ENCODE results near the gene NFIA.

The NFIA gene

DNA sequence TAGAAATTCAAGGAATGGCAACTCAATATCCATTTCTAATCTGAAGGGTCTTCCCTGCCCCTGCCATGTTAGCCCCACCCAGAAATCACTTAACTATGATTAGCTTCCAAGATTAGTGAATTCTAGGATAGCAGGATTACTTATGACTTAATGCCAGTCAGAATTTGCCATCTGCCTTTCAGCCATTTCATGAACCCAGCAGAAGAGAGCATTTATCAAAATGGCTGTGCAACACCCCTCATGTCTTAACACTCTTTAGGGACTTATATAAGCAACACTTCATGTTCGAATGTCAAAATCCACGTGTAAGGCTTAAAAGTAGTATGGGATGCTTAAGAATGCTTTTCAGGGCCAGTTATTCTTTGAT is 288.5 kb downstream of the NFIA start:
- no peak for DNase-seq (ENCODE audit: low spot score)

DNA sequence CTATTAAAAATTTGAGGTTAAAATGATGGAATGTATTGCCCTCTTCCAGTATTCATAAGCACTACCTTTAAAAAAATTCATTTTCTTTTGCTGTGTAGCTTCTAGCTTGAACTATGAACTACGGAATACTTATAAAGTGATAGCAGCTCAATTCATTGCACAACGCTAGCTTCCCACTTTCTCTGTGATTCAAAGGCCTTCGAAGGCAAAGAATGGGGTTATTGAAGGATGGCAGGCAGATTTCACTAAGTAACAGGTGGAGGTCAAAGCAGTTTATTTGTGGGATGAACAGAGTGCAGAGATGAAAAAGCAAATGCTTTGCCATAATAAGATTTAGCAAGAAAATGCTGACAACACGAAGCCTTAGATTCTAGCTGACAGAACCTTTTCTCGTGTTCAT is 290.6 kb downstream of the NFIA start:
- DNase-seq (ENCODE audit: low spot score), result no peak

DNA sequence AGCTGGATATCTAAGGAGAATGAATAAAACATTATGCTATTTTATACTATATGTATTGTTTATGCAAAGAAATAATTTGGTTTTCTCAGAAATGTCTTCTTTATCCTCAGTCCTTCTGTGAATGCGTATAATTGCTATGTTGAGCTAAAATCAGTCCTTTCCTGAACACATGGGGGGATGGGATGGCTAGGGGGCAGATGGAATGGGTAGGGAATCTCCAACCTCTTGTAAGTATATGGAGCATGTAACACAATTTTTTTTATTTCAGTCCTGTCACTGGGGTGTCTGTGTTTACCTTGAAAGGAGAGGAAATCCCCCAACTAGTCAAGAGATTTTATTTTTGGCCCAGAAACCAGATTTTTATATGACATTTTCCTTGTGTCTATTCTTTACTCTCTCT is 291.8 kb downstream of the NFIA start:
- DNase-seq (ENCODE audit: low spot score), result no peak

DNA sequence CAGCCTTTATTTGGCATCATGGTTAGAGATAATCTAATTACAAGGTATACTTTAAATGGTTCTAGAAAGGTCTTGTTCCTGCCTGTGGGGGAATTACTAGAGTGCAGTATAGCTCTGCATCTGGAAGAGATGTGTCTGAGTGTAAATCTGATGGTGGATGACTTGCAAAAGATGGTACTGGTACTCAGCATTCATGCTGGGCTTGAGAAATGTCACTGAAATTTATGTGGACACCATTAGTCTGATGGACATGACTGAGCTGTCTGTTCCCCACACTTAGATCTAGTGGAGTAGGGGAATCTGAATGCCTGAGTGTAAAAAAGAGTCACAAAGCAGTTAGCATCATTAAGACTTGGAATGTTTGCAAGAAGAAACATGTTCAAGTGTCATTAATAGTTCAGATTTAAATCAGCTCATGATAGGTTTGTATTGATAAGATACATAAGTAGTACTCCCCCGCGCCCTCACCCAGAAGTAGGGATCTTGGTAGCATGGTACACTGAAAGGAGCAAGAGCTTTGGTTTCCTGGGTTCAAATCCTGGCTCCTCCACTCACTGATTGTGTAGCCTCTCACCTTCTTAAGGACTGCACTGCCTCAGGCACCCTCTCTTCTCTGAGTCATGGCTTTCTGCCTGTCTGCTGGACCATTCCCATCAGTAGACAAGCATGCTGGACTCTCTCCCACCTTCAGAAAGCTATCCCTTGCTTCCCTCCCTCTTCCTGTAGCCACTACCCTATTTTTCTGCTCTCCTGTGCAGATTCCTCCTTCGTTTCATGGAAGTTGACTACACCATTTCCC is 292.9 kb downstream of the NFIA start:
- no peak for DNase-seq (ENCODE audit: low spot score)

DNA sequence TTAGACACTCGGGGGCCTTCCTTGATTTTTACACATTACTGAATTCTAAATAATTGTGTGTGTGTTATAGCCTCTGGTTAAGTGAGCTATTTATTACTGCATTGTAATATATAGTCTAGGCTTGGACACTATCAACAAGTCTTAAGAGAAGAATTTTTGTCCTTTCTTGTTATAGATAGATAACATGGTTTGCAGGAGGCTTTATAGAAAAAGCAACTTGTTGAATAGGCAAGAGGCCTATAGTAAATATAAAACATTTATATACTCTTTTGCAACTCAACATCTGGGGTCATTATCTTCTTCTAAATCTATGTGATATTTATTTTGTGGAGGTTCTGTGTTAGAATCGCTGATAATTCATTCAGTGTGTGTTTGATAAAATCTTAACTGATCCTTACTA is 293.8 kb downstream of the NFIA start:
- DNase-seq (ENCODE audit: low spot score), result no peak

DNA sequence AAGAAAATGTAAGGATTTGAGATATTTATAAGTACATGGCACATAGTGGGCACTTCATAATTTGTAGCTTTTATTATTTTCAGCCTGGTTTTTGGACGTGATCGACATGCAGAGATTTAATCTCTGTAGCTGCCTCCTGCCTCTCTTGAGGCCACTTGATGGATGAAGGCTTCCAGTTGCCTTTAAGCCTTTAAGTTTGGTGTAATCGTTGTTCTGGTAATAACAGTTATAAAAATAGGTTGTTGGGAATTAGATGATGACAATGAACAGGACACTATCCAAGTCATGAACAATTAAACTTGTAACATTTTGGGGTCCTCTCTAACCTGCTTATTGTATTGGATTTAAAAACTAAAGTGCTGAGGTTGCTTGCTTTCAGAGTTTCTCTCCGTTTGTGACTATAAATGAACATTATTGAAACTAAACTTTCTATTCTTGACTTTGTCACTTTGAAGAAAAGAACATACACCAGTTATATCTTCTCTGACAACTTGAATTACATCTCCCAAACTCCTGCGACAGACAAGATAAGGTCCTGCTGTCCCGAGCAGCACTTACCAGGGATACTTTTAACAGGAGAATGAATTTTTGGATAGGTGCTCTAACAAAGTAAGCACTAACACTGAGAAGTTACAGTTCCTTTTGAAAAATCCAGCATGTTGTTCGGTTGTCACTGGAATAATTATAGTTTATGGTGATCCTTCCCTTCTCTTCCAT is 295.0 kb downstream of the NFIA start:
- no peak for DNase-seq (ENCODE audit: low spot score)

DNA sequence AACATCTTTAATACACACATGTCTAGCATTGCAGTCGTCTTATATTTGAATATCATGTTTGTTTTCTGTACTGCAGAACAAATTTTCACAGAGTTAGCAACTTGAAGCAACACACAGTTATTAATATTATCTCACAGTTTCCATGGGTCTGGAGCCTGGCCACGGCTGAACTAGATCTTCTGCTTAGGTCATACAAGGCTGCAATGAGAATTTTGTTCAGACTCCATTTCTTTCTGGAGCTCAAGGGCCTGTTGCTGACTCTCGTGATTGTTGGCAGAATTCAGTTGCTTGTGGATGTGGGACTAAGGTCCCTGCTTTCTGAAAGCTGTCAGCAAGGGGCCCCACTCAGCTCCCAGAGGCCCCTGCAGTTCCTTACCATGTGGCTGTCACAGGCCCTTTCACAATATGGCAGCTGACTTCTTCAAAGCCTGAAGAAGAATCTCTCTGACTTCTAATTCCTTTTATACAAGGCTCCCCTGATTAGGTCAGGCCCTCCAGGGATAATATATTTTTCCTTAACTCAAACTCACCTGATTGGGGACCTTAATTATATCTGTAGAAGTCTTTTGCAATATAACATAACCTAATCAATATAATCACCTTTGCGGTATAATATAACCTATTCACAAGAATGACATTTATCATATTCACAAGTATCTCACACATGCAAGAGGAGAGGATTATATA is 296.3 kb downstream of the NFIA start:
- no peak for DNase-seq (ENCODE audit: low spot score)

DNA sequence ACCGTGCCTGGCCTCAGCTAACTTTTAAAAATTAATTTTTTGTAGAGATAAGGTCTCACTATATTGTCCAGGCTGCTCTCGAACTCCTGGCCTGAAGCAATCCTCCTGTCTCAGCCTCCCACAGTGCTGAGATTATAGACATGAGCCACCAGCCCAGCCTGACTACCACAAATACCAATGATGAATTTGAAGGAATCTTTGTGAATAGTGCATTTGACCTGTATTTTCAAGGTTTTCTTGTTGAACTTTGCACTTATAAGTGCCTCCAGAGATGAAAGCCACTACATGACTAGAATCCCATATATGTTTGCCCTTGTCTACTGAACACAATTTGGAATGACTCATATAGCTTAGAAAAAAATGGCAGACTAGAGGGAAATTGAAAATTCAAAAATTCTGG is 297.3 kb downstream of the NFIA start:
- no peak for DNase-seq (ENCODE audit: low spot score)

DNA sequence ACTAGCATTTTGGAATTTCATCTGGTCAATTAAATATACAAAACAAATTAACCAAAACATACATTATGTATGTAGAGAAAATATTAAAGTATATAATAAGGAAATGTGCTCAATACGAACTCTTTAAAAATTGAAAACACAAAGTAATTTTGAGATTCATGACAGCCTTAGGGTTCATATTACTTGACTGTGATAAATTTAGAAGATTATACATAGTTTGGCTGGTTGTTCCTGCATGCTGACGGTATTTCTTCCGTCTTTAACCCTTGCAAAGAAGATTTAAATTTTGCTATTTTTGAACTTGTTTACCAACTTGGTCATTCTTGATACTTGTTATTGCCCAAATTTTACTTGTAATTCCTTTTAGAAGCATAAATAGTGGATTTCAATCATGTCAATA is 298.2 kb downstream of the NFIA start:
- no peak for DNase-seq (ENCODE audit: low spot score)

DNA sequence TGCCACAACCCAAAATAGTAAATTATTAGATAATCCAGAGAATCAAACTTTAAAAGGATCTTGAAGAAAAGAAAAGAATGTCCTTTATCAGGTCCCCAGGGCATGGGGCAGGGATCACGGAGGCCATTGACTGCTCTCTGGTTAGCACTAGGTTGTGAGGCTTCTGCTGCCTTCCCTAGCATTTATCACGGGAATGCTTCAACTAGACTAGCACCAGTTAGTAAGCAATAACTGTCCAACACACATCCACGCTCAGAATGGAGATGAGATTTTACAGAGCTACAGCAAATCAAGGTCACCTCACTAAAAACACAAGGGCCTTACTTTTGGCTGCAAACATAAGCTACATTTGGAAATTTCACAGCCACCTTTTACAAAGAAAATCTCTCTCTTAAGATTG is 304.0 kb downstream of the NFIA start:
- DNase-seq (ENCODE audit: low spot score), result no peak

DNA sequence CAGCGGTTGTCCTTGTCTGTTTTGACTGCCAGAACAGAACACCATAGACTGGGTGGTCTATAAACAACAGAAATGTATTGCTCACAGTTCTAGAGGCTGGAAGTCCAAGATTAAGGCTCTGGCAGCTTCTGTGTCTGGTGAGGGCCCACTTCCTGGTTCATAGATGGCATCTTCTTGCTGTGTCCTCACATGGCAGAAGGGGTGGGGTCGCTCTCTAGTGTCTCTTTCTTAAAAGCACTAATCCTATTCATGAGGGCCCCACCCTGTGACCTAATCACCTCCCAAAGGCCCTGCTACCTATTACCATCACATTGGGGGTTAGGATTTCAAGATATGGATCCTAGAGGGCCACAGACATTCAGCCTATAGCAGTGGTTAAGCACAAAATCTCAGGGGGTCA is 304.4 kb downstream of the NFIA start:
- no peak for DNase-seq (ENCODE audit: low spot score)

DNA sequence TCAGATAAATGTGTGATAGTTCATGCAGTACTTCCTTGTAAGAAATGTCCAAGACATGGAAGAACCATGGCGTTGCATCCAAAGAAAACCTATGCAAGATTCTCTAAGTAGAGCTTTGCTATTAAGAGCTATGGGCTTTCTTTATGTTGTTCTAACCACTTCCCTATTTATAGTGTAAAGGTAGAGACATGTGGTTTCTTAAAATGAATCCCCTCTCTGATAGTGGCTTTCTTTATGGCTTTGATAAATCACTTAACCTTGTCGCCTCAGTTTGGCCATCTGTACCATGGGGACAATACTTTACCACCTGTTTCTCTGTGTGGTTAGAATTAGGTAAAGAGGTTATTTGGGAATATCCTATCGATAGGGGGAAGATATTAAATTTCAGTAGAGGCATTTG is 305.5 kb downstream of the NFIA start:
- no peak for DNase-seq (ENCODE audit: low spot score)

DNA sequence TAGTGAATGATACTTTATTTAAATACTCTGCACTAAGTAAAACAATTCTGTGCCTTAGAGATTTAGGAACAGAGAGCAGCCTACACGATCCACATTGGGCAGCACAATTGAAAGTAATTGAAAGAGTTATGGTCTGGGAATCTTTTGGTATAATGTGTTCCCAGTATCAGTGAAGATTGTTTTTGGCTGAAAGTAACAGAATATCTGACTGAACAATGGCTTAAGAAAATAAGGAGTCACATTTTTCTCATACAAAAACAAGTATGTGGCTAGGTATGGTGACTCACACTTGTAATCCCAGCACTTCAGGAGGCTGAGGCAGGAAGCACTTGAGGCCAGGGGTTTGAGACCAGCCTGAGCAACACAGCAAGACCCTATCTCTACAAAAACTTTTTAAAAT is 306.2 kb downstream of the NFIA start:
- DNase-seq (ENCODE audit: low spot score), result no peak

DNA sequence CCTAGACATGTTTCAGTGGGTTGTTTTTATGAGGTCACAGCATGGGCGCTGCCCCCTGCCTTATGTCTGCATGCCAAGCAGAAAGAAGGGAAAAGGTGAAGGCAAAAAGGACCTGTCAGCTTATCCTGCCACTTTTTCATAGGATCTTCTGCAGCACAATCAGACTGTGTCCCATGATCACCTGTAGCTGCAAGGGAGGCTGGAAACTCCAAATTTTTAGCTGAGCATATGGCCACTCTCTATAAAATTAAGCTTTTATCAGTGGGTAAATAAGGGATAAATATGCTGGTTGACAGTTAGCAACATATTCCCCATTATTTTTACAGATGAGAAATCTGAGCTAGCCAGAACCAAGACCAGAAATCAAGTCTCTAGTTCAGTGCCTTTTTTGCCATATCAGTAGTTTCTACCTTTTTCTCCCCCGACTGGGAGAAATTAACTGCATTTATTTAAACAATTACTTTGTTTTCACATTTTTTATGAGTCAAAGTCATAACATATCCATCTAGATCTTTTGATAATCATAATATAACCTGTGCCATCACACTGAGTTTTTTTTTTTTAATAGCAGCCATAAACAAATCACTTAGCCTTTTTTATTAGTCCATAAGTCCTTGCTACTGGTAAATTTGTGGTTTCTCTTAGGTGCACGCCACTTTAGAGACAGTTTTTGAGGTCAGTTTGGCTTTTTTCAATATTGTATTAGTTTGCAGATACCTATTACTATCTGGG is 307.0 kb downstream of the NFIA start:
- no peak for DNase-seq (ENCODE audit: low spot score)

DNA sequence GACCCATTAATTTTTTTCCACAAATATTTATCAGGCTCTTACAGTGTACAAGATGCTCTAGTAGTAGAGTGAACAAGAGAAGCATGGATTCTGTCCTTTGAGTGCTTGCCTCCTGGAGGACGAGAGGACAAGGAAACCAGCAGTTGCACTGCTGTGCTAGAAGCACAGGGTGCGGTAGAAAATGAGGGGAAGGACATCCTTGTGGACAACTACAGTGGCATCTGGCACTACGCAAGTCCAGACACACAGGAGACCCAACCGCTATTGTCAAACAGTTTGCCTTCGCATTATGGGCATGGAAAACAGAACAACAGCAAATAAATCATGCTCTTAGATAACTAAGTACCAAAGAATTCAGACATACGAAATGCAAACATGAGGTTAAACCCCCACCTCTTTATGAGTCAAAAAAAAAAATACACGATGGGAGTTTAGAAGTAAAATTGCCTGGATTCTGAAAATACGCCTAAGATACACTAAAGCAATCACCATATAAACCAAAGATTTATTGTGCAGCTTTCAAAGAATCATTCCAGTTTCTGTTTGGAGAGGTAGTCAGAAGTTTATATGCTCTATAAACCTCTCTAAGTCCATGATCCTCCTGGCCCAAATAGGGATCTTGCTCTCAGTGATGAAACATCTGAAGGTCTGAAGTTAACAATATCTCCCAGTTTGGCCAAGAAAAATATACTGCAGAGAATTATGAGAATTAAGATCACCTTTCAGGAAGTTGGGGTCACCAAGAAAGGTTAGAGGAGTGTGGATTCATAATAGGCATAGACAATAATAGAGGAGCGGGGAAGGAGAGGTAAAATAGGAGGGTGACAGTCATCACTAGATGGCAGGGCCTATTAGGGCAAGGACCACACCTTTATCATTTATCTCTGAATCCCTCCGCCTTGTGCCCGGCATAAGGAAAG is 307.8 kb downstream of the NFIA start:
- no peak for DNase-seq (ENCODE audit: low spot score)

DNA sequence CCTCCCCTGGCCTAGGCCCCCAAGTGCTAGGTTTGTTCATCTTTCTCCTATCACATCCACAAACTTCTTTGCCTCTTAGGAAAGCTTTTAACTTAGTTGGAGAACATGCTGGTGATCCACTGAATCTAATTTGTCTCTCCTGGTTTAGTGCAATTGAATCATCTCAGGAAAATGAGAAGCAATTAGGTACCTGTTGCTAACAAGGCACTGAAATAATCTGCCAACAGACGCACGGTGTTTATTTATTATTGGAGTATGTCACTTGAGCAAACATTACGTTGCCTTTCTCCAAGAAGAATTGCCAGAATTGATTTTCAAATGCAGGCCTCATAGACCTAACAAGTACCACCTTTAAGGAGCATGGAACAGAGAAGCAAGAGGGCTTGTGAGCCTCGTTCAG is 309.4 kb downstream of the NFIA start:
- no peak for DNase-seq (ENCODE audit: low spot score)

DNA sequence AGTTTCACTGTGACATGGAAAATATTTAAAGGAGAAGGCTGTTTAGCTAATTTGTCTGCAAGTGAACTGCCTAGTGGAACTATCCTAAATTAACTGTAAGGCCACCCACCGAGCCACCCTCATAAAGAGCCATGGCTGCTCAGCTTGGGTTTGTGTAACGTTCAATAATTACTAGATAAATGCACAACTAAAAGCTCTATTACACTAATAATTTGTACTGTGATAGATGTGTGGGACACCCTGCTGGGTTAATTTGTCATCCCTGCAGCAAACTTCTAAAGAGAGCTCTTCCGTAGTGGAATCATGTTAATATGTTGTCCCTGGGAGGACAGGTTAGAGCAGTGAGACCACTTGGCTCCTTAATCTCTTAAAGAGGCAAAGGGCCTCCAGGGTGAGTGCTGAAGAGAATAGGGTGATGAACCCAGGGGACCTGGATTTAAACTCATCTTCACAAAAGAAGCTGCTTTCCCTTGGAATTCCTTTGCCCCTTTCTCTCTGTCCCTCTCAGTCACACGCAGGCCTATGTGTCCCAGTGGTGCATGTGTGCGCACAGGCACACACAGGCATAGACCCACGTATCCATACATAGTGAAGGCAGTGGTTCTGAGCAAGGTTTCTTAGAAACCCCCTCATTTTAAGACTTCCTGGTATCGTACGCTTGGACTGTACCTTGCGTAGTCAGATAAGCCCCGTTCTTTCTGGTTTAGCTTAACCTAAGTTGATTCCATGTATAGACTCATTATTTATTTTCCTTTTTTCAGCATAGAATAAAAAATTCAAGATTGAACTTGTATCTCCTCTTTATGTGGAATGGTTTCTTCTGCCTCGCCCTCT is 310.3 kb downstream of the NFIA start:
- no peak for DNase-seq (ENCODE audit: low spot score)

DNA sequence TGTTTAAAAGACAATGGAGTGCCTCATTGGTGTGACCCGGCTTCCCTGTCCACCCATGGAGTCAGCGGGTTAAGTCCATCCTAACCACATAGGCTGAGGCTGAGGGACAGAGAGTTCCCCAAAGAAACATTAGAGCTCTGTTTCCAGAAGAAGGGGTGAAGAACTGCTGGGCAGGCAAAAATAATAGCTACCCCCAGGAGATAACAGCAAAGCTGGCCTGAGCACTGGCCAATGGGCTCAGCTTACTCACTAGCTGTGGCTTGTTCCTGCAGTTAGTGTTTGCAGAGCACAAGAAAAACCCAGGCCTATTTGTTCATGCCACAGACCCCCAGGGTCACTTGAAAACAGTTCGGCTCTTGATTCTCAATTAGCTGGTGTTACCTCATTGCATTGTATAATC is 311.2 kb downstream of the NFIA start:
- DNase-seq (ENCODE audit: low spot score), result no peak

DNA sequence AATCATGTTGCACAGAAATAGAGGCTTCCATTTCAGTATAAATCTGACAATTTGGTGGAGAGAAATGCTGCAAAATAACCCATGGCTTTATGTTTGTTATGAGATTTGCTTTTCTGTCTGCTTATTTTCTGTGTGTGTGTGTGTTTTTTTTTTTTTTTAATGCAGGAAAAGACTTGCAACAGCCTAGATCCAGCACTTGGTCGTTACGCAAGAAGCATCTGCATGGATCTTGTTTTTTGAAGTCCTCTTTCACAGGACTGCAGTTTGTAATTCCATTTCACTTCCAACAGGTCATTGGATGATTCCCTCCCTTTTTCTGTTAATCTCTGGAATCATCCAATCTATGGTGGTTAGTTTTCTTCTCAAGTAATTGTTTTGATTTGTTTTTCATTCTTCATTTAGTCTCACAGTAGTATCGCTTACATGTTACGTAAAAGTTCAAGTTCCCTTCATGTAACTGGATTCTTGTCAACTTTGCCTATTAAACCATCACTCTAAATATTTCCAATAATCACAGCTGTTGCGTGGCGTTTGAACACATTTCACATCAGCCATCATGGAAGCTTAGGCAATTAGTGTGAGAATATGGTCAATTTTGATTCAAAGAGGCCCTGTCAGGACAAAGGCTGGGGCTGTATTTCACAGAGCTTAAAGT is 312.9 kb downstream of the NFIA start:
- DNase-seq (ENCODE audit: low spot score), result no peak

DNA sequence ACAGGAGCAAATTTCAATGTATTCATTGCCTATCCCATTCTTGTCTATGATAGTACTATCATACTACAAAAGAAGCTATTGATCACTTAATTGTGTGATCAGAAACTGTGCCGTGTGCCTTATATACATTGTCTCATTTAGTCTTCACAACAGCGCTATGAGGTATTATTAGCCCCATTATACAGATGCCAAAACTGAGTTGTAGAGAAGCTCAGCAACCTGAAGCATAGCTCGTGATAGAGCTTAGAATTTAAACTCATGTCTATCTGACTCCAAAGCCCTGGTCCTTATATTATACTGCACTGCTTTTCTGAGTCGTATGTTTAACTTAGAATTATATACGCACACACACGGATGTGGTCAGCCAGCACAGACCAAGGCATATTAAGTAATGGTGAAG is 315.1 kb downstream of the NFIA start:
- no peak for DNase-seq (ENCODE audit: low spot score)

Measured in CD4-positive, alpha-beta T cell treated with Interleukin-2 at 100 ng/mL for 4 hours (primary cell).